Measurements from ENCODE around the gene PRKAR2B. TPM values are rescaled to one million over a fixed set of nuclear protein-coding genes. Genes with fewer than 3 reads are reported as not detected.

PRKAR2B gene
- total RNA-seq, 3 donors from 2014 or later (not counting 1 experiment from before 2014, with no cell fraction given): 2.1 to 14.3 (median 4.0) TPM

- Mint-ChIP-seq H3K36me3 (no peaks in the 10 kb centered on the region), H3K4me1 (no peaks in the 10 kb centered on the region), H3K9me3 (no peaks in the 10 kb centered on the region), H3K27ac (no peak overlapping the region), H3K4me3 (no peak overlapping the region), H3K27me3 (ENCODE audit: low read depth in 2 of 2) (peaks cover 0 to 3% of the 10 kb centered on the region in 2 donors)
- Histone ChIP-seq H3K27me3 (ENCODE audit: control insufficient read depth, insufficient read depth, low read length) (no peaks in the 10 kb centered on the region), H3K27ac (ENCODE audit: low read length) (no peak overlapping the region), H3K9me3 (ENCODE audit: control insufficient read depth, insufficient read depth, low read length) (no peaks in the 10 kb centered on the region), H3K4me1 (ENCODE audit: control insufficient read depth, insufficient read depth, low read length) (no peaks in the 10 kb centered on the region), H3K4me3 (ENCODE audit: low read length) (no peak overlapping the region), H3K36me3 (ENCODE audit: control insufficient read depth, insufficient read depth, low read length) (no peaks in the 10 kb centered on the region)
- no peak for TF ChIP-seq CTCF (IDR thresholded peaks at IDR 0.05)
- no peak for ATAC-seq
- intact Hi-C loops (cut with micrococcal nuclease): no loop called here
- no peak for DNase-seq
Measured at GRCh38 chr7:107023522-107024151, 20.9 kb upstream of the PRKAR2B start.

- WGBS (ENCODE audit: insufficient coverage): 92% methylated on average over 2 of the region's 2 CpGs
- Mint-ChIP-seq H3K27ac (no peak overlapping the region), H3K9me3 (no peaks in the 10 kb centered on the region), H3K4me3 (no peak overlapping the region), H3K4me1 (no peaks in the 10 kb centered on the region), H3K27me3 (ENCODE audit: low read depth in 2 of 2) (peaks cover 0 to 3% of the 10 kb centered on the region in 2 donors), H3K36me3 (no peaks in the 10 kb centered on the region)
- Histone ChIP-seq H3K36me3 (ENCODE audit: control insufficient read depth, insufficient read depth, low read length) (no peaks in the 10 kb centered on the region), H3K4me1 (ENCODE audit: control insufficient read depth, insufficient read depth, low read length) (no peaks in the 10 kb centered on the region), H3K9me3 (ENCODE audit: control insufficient read depth, insufficient read depth, low read length) (no peaks in the 10 kb centered on the region), H3K4me3 (ENCODE audit: low read length) (no peak overlapping the region), H3K27ac (ENCODE audit: low read length) (no peak overlapping the region), H3K27me3 (ENCODE audit: control insufficient read depth, insufficient read depth, low read length) (no peaks in the 10 kb centered on the region)
- intact Hi-C loops (cut with micrococcal nuclease): no loop called here
- DNase-seq (no peak), ATAC-seq (no peak)
- no peak for TF ChIP-seq CTCF (IDR thresholded peaks at IDR 0.05)
Measured at GRCh38 chr7:107024906-107025305, 19.6 kb upstream of the PRKAR2B start.

GRCh38 chr7:107025449-107026103 is 18.9 kb upstream of the PRKAR2B start:
- no peak overlapping the region for H3K4me3 Mint-ChIP-seq
- H3K36me3 Mint-ChIP-seq: no peaks in the 10 kb centered on the region
- WGBS (ENCODE audit: insufficient coverage): 91% methylated on average over 2 of the region's 2 CpGs
- Histone ChIP-seq H3K4me1 (ENCODE audit: control insufficient read depth, insufficient read depth, low read length) (no peaks in the 10 kb centered on the region), H3K27ac (ENCODE audit: low read length) (no peak overlapping the region), H3K36me3 (ENCODE audit: control insufficient read depth, insufficient read depth, low read length) (no peaks in the 10 kb centered on the region), H3K4me3 (ENCODE audit: low read length) (no peak overlapping the region), H3K9me3 (ENCODE audit: control insufficient read depth, insufficient read depth, low read length) (no peaks in the 10 kb centered on the region), H3K27me3 (ENCODE audit: control insufficient read depth, insufficient read depth, low read length) (no peaks in the 10 kb centered on the region)
- no peak for TF ChIP-seq CTCF (IDR thresholded peaks at IDR 0.05)
- intact Hi-C loops (cut with micrococcal nuclease): no loop called here
- ATAC-seq (no peak), DNase-seq (no peak)
- no peak overlapping the region for H3K27ac Mint-ChIP-seq
- no peaks in the 10 kb centered on the region for H3K4me1 Mint-ChIP-seq
- peaks cover 0 to 3% of the 10 kb centered on the region in 2 donors for H3K27me3 Mint-ChIP-seq (ENCODE audit: low read depth in 2 of 2)
- no peaks in the 10 kb centered on the region for H3K9me3 Mint-ChIP-seq

GRCh38 chr7:107026166-107026565 is 18.3 kb upstream of the PRKAR2B start:
- intact Hi-C loops (cut with micrococcal nuclease): no loop called here
- no peak overlapping the region for H3K27ac ChIP-seq (ENCODE audit: low read length)
- H3K27me3 ChIP-seq (ENCODE audit: control insufficient read depth, insufficient read depth, low read length): no peaks in the 10 kb centered on the region
- H3K27ac Mint-ChIP-seq: no peak overlapping the region
- H3K27me3 Mint-ChIP-seq (ENCODE audit: low read depth in 2 of 2): peaks cover 0 to 3% of the 10 kb centered on the region in 2 donors
- no peak overlapping the region for H3K4me3 Mint-ChIP-seq
- ATAC-seq (no peak), DNase-seq (no peak)
- no peaks in the 10 kb centered on the region for H3K36me3 Mint-ChIP-seq
- 96% methylated on average over 5 of the region's 5 CpGs for WGBS (ENCODE audit: insufficient coverage)
- no peaks in the 10 kb centered on the region for H3K9me3 ChIP-seq (ENCODE audit: control insufficient read depth, insufficient read depth, low read length)
- no peaks in the 10 kb centered on the region for H3K4me1 ChIP-seq (ENCODE audit: control insufficient read depth, insufficient read depth, low read length)
- H3K36me3 ChIP-seq (ENCODE audit: control insufficient read depth, insufficient read depth, low read length): no peaks in the 10 kb centered on the region
- H3K9me3 Mint-ChIP-seq: no peaks in the 10 kb centered on the region
- no peak overlapping the region for H3K4me3 ChIP-seq (ENCODE audit: low read length)
- no peaks in the 10 kb centered on the region for H3K4me1 Mint-ChIP-seq
- TF ChIP-seq CTCF (IDR thresholded peaks at IDR 0.05): no peak
